KOPT-K1 (cell line): ENCODE measurements around the gene ADNP2.

Experiments used
- H3K27ac ChIP-seq: fragments of 200-600 bp; sonication (generic); 2 replicates; pipeline ENCODE4 v1.5.1; 2016; ENCODE audit warnings: antibody characterized with exemption, mild to moderate bottlenecking, low read depth, low read length; ENCODE audit not compliant: poor library complexity, severe bottlenecking
- H3K36me3 ChIP-seq: fragments of 200-600 bp; sonication (generic); 2 replicates; pipeline ENCODE4 v1.5.1; 2017; ENCODE audit warnings: antibody characterized with exemption, mild to moderate bottlenecking, low read length, moderate library complexity; ENCODE audit not compliant: insufficient read depth
- H3K9me3 ChIP-seq: fragments of 200-600 bp; sonication (generic); 2 replicates; pipeline ENCODE4 v1.5.1; 2017; ENCODE audit warnings: antibody characterized with exemption, low read length, mild to moderate bottlenecking; ENCODE audit not compliant: insufficient read depth, poor library complexity, severe bottlenecking

Gene ADNP2, protein sequence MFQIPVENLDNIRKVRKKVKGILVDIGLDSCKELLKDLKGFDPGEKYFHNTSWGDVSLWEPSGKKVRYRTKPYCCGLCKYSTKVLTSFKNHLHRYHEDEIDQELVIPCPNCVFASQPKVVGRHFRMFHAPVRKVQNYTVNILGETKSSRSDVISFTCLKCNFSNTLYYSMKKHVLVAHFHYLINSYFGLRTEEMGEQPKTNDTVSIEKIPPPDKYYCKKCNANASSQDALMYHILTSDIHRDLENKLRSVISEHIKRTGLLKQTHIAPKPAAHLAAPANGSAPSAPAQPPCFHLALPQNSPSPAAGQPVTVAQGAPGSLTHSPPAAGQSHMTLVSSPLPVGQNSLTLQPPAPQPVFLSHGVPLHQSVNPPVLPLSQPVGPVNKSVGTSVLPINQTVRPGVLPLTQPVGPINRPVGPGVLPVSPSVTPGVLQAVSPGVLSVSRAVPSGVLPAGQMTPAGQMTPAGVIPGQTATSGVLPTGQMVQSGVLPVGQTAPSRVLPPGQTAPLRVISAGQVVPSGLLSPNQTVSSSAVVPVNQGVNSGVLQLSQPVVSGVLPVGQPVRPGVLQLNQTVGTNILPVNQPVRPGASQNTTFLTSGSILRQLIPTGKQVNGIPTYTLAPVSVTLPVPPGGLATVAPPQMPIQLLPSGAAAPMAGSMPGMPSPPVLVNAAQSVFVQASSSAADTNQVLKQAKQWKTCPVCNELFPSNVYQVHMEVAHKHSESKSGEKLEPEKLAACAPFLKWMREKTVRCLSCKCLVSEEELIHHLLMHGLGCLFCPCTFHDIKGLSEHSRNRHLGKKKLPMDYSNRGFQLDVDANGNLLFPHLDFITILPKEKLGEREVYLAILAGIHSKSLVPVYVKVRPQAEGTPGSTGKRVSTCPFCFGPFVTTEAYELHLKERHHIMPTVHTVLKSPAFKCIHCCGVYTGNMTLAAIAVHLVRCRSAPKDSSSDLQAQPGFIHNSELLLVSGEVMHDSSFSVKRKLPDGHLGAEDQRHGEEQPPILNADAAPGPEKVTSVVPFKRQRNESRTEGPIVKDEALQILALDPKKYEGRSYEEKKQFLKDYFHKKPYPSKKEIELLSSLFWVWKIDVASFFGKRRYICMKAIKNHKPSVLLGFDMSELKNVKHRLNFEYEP

DNA sequence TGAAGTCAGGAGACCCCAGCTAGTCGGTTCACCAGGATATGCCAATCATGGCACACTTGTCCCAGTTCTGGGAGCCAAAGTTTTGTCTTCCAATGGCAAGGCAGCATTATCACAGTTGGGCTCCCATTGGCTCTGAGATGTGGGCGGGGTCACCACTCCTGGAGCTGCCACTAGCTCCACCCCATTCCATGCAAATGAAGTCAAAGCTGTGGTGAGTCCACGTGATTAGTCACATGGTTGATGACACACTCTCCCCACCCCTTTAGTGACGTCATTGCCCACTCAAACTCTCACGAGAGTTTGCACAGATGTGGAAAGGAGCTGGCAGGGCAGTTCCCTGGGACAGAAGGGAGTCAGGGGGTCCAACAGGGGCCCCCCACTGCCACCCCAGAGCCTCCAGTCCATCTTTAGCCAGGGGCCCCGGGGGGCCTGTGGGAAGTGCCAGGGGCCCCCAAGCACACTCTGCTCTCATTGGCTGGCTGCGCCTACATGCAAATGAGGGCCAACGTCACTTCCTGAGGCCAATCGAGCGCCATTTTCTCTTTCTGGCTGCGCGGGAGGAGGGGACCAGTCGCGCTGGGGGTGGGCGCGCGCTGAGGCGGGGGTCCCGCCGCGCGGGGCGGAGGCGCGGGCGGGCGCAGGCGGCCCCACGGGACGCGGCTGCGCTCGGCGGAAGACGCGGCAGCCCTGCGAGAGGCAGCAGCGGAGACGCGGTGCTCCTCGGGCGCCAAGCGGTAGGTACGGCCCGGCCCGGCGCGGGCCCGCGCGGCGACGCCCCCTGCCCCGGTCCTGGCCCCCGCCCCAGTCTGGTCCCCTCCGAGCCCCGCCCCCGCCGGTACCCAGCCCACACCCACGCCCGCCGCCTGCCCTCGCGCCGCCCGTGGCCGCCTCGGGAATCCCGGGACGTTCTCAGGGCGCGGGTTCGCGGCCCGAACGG, at the start of gene ADNP2:
Gene ADNP2, plus strand, starts transcription at position 524 of the 937 bp plus-strand sequence. CDS start 8,281 bp downstream, outside the sequence.
- Histone ChIP-seq H3K27ac (peak within 1 kb of the TSS; percentile 53), H3K36me3 (no peaks in the 10 kb centered on the region; the same call in 1 of the 2 replicates), H3K9me3 (no peaks in the 10 kb centered on the region)

DNA sequence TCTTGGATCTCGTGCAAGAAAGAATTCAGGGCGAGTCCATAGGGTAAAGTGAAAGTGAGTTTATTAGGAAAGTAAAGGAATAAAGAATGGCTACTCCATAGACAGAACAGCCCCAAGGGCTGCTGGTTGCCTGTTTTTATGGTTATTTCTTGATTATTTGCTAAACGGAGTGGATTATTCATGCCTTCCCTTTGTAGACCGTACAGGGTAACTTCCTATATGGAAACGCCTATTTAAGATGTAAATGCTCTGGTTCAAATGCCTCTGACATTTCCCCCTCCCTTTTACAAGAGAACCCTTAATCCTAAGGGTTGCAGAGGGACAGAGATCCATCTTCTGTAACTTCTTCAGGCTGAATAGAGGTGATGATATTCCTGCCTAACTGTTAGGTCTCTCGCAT, 49.1 kb upstream of the ADNP2 start:
- no peak overlapping the region for H3K27ac ChIP-seq
- H3K36me3 ChIP-seq, result no peaks in the 10 kb centered on the region
- H3K9me3 ChIP-seq, result peaks cover 75% of the 10 kb centered on the region

DNA sequence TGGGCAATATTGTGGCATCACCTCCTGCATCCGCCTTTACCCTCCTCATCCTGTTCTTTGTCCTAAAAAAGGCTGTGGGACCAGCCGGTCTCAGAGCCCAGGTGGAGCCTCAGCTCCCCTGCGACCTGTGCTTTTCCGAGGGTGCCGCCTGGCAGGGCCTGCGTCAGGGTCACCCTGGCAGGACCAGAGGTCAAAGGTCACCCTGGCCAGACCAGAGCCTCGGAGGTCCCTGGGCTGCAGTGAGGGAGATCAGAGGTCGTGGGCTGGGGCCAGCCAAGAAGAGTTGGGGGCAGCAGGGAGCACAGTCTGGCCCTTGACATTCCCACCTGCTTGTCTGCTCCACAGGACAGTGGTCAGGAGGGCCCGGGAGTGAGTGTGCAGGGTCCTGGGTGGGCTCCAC, 43.4 kb upstream of the ADNP2 start:
- peaks cover 27% of the 10 kb centered on the region for H3K9me3 ChIP-seq
- H3K27ac ChIP-seq, result no peak overlapping the region

DNA sequence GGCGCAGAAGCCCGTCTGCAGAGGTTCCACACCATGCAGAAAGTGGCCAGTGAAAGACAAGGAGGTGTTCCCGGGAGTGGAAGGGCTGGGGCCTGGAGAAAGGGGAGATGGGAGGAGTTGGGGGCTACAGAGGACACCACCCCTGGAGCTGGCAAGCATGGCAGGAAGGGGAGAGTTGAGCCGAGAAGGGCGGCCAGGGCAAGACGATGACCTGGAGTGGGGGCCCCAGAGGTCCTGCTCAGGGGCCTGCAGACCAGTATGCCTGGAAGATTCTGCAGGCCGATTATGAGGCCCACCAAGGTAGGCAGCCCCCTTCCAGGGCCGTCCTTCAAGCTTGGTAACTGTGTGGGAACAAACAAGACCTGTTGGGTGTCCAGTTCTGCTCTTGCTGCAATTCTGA, 41.7 kb upstream of the ADNP2 start:
- H3K9me3 ChIP-seq, result peaks cover 18% of the 10 kb centered on the region
- H3K27ac ChIP-seq, result no peak overlapping the region
- no peaks in the 10 kb centered on the region for H3K36me3 ChIP-seq

More for the DNA sequence above, 43.4 kb upstream of the ADNP2 start:
- no peaks in the 10 kb centered on the region for H3K36me3 ChIP-seq

DNA sequence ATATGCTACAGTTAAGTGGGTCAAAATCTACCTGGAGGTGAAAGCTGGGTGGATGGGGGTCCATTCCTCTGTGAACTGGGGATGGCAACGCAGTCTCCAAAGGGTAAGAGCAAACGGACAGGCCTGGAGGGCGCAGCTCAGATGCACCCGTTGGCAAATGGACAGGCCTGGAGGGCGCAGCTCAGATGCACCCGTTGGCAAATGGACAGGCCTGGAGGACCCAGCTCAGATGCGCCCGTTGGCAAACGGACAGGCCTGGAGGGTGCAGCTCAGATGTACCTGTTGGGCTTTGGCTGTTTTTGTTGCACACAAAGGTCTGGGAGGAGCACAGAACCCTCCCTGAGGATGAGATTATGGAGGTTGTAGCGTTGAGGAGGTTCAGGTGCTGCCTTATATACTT, 41.2 kb upstream of the ADNP2 start:
- Histone ChIP-seq H3K9me3 (peaks cover 12% of the 10 kb centered on the region), H3K36me3 (no peaks in the 10 kb centered on the region), H3K27ac (no peak overlapping the region)

DNA sequence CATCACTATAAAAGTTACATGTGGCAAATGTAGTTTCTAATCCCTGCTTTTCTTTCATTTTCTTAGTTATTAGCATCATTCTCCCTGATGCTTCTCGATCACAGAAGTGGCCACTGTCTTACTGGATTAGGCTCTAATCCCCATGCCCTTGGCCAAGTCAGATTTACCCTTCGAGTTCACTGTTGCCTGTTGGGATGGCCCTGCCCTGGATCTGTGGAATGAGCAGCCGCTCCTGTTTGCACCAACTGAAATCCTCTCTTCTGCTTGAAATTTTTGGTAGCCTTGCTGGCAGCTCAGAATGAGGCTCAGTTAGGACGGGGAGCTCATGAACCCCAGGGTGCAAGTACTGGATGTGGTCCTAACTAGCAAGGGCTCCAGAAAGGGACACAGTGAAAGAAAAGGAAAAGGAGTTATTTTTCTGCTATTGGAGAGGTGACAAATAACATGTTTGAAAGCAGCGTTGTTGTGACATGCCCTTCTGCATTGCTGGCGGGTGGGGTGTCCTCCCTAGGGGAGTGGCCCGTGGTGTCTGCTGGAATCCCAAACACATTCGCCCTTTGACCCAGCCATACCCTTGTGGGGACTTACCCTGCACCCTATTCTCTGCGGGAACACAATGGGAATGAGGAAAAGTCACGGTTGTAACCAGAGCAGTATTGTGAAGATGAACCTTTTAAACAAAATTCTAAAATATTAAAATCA, 40.3 kb upstream of the ADNP2 start:
- Histone ChIP-seq H3K36me3 (no peaks in the 10 kb centered on the region), H3K27ac (no peak overlapping the region), H3K9me3 (peaks cover 13% of the 10 kb centered on the region)

DNA sequence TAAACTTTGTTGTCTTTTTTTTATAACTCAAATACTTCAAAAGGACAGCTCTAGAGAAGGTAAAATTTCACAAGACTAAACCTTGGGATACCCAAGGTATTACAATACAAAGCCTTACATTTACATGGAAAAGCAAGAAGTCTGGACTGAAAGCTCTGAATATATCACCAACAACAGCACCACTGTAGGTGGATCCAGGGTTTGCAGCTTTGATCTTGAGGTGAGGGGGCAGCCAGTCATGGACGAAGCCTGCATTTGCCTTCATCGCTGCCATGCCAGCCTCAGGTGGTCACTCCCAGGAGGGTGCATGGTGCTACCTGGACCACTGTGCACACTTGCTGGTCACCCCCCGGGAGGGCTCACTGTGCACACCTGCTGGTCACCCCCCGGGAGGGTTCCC, 38.2 kb upstream of the ADNP2 start:
- Histone ChIP-seq H3K9me3 (peaks cover 12% of the 10 kb centered on the region), H3K27ac (no peak overlapping the region), H3K36me3 (no peaks in the 10 kb centered on the region)

DNA sequence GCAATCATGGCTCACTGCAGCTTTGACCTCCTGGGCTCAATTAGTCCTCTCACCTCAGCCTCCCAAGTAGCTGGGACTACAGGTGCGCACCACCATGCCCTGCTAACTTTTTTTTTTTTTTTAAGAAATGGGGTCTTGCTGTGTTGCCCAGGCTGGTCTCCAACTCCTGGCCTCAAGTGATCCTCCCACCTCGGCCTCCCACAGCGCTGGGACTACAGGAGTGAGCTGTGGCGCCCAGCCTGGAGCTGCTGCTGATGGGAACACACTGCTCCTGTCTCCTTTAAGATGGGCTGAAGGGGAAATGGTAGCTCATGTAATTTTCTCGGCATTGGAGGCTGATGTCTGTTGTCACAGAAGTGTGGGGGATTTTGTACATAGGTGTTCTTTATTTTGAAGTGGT, 34.9 kb upstream of the ADNP2 start:
- Histone ChIP-seq H3K36me3 (no peaks in the 10 kb centered on the region), H3K9me3 (peaks cover 18% of the 10 kb centered on the region), H3K27ac (no peak overlapping the region)

DNA sequence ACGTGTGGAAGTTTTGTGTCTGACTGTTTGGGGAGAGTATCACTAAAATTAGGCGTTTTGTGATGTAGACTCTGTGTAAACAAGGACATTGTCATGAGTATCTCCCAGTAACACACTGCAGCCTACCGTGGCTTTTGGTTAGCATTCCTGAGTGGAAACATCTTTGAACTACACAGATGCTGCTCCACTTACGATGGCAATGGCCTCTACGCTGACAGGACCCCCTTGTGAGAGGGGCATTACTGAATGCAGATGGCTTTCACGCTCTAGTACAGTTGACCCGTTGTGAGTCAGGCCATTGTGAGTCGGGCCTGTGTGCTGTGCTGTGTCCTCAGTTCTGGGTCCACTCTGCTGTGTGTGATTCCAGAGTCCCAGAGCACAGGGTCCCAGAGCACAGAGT, 34.4 kb upstream of the ADNP2 start:
- peaks cover 18% of the 10 kb centered on the region for H3K9me3 ChIP-seq
- H3K27ac ChIP-seq, result no peak overlapping the region
- no peaks in the 10 kb centered on the region for H3K36me3 ChIP-seq

DNA sequence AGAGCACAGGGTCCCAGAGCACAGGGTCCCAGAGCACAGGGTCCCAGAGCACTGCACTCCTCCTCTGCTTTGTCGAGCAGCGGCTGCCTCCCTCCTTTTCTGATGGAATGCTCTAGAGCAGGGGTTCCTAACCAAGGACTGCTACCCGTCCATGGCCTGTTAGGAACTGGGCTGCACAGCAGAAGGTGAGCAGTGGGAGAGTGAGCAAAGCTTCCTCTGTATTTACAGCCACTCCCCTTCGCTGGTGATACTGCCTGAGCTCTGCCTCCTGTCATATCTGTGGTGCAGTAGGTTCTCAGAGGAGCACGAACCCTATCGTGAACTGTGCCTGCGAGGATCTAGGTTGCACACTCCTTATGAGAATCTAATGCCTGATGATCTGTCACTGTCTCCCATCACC, 33.1 kb upstream of the ADNP2 start:
- H3K36me3 ChIP-seq, result no peaks in the 10 kb centered on the region
- H3K9me3 ChIP-seq, result peaks cover 18% of the 10 kb centered on the region
- H3K27ac ChIP-seq, result no peak overlapping the region

DNA sequence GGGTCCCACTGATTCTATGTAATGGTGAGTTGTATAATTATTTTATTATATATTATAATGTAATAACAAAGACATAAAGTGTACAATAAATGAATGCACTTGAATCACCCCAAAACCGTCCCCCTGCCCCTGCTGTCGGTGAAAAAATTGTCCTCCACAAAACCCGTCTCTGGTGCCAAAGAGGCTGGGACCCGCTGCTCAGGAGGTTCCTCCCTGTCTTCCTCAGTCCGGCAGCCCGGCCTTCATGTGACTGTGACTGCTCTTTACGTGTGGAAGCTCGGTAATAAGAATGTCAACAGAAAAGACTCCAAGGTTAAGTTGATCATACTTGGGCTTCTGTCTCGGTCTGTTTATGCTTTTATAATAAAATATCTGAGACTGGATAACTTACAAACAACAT, 32.7 kb upstream of the ADNP2 start:
- Histone ChIP-seq H3K36me3 (no peaks in the 10 kb centered on the region), H3K9me3 (peaks cover 18% of the 10 kb centered on the region), H3K27ac (no peak overlapping the region)

DNA sequence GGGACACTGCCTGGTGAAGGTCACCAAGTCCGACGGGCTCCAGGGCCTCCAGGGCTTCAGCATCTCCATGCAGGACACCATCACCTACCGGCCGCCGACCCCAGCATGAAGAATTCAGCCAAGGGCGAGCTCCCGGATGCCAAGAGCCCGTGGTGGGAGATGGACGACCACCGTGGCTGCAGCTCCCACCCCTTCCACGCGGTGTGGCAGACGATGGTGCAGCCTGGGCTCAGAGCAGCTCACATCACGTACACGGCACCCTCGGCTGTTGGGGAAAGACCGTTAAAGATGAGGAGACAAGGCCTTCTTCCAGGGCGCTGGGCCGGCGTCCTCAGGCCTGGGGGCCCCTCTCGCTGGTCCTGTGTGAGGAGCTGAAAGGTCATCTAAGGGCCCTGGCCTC, 31.2 kb upstream of the ADNP2 start:
- no peak overlapping the region for H3K27ac ChIP-seq
- H3K36me3 ChIP-seq, result no peaks in the 10 kb centered on the region
- H3K9me3 ChIP-seq, result peaks cover 18% of the 10 kb centered on the region

DNA sequence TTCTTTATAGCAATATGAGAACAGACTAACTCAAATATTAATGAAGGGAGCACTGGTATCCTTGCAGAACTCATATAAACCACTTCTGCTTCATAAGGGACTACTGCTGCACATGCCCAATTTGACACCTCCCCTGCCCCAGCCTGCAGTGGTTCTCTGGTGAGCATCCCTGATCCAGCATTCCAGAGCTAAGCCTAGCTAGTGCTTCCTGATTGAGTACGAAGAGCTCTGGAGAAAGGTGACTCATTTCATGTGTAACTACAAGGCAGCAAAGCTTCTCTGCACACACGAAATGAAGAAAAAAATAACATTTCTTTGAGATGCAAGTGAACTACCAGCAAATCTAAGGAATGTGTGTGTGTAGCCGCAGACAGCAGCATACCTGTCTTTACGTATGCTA, 22.8 kb upstream of the ADNP2 start:
- H3K9me3 ChIP-seq, result peaks cover 32% of the 10 kb centered on the region
- H3K36me3 ChIP-seq, result no peaks in the 10 kb centered on the region
- H3K27ac ChIP-seq, result no peak overlapping the region

DNA sequence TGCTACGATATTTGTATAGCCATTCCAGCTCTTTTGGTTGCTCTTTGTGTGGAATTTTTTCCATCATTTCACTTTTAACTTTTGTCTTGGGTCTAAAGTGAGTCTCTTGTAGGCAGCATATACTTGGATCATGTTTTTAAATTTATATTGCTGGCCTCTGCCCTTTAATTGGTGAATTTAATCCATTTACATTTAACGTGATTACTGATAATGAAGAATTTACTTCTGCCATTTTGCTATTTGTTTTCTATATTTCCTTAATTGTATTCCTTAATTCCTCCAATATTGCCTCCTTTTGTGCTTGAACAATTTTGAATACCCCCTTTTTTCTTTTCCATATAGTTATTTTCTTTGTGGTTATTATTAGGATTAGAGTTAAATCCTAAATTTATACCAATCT, 21.0 kb upstream of the ADNP2 start:
- Histone ChIP-seq H3K36me3 (no peaks in the 10 kb centered on the region), H3K9me3 (peaks cover 32% of the 10 kb centered on the region), H3K27ac (no peak overlapping the region)
